GM10266 (cell line): Measurements from ENCODE around the gene LHX2.

Source experiments
- DNase-seq: peaks from one replicate; pipeline ENCODE4 v3.0.0; 2012; ENCODE audit errors: extremely low spot score
- CTCF ChIP-seq: IDR thresholded peaks from 2 replicates; pipeline ENCODE4 v1.5.1; 2012; ENCODE audit warnings: mild to moderate bottlenecking, low read depth; ENCODE audit not compliant: control insufficient read depth, insufficient read depth; ENCODE audit errors: missing control alignments

LHX2 gene

GRCh38 chr9:124010303-124010664 is 1.3 kb upstream of the LHX2 start:
- DNase-seq = no peak
- no peak for TF ChIP-seq CTCF

- DNase-seq = peak; percentile 63
- no peak for TF ChIP-seq CTCF
Measured at GRCh38 chr9:124010665-124011321, 775 bp upstream of the LHX2 start.

- peak; percentile 71 for DNase-seq
- TF ChIP-seq CTCF = no peak
Measured at GRCh38 chr9:124012368-124013301, 1.1 kb downstream of the LHX2 start.

GRCh38 chr9:124013309-124014210 is 2.0 kb downstream of the LHX2 start:
- DNase-seq = no peak
- TF ChIP-seq CTCF = no peak

- no peak for TF ChIP-seq CTCF
- no peak for DNase-seq
Measured at GRCh38 chr9:124014211-124014955, 2.8 kb downstream of the LHX2 start.

GRCh38 chr9:124014956-124015660 is 3.5 kb downstream of the LHX2 start:
- no peak for TF ChIP-seq CTCF
- DNase-seq = no peak
